Measurements from ENCODE around the gene JMJD4. TPM values are rescaled to one million over a fixed set of nuclear protein-coding genes. Genes with fewer than 3 reads are reported as not detected.
A peak's percentile ranks its signal among the peaks of the same experiment; 100 is the strongest.

JMJD4 gene
- total RNA-seq, 1 donor, result 26.8 TPM

GRCh38 chr1:227765261-227766014 is 30.3 kb upstream of the JMJD4 start:
- DNase-seq (ENCODE audit: low read depth), result no peak
- H3K4me3 ChIP-seq (ENCODE audit: low read depth, low read length), result no peak overlapping the region
- no peak for TF ChIP-seq CTCF (IDR thresholded peaks at IDR 0.05; ENCODE audit: insufficient read depth, low read length)

GRCh38 chr1:227764019-227764391 is 28.9 kb upstream of the JMJD4 start:
- no peak for TF ChIP-seq CTCF (IDR thresholded peaks at IDR 0.05; ENCODE audit: insufficient read depth, low read length)
- DNase-seq (ENCODE audit: low read depth), result no peak
- no peak overlapping the region for H3K4me3 ChIP-seq (ENCODE audit: low read depth, low read length)

GRCh38 chr1:227763246-227764018 is 28.3 kb upstream of the JMJD4 start:
- TF ChIP-seq CTCF (IDR thresholded peaks at IDR 0.05; ENCODE audit: insufficient read depth, low read length), result no peak
- DNase-seq (ENCODE audit: low read depth), result no peak
- no peak overlapping the region for H3K4me3 ChIP-seq (ENCODE audit: low read depth, low read length)

- H3K4me3 ChIP-seq (ENCODE audit: low read depth, low read length), result no peak overlapping the region
- peak; percentile 73 for DNase-seq (ENCODE audit: low read depth)
- TF ChIP-seq CTCF (IDR thresholded peaks at IDR 0.05; ENCODE audit: insufficient read depth, low read length), result peak; percentile 83
Observed at GRCh38 chr1:227762231-227762911, 27.3 kb upstream of the JMJD4 start.

- H3K4me3 ChIP-seq (ENCODE audit: low read depth, low read length), result no peak overlapping the region
- no peak for TF ChIP-seq CTCF (IDR thresholded peaks at IDR 0.05; ENCODE audit: insufficient read depth, low read length)
- DNase-seq (ENCODE audit: low read depth), result no peak
Observed at GRCh38 chr1:227761621-227762230, 26.6 kb upstream of the JMJD4 start.

GRCh38 chr1:227760377-227760776 is 25.3 kb upstream of the JMJD4 start:
- TF ChIP-seq CTCF (IDR thresholded peaks at IDR 0.05; ENCODE audit: insufficient read depth, low read length), result no peak
- no peak for DNase-seq (ENCODE audit: low read depth)
- H3K4me3 ChIP-seq (ENCODE audit: low read depth, low read length), result no peak overlapping the region

Data from fibroblast of the aortic adventitia (primary cell).